Esophagus squamous epithelium (tissue), 4 donors: ENCODE results near the gene TTLL4.

Experiments
- POLR2A ChIP-seq, 4 donors: fragments of 450-650 bp; IDR thresholded peaks; one replicate each; pipeline ENCODE4 v1.6.1; 2017; ENCODE audit warnings: antibody characterized with exemption in 4 of 4, mild to moderate bottlenecking in 4 of 4, moderate library complexity in 3 of 4
- TF ChIP-seq, protein P1 (sequence below), 6 experiments: fragments of 450-650 bp in 4 of 6; fragments of 200-600 bp in 2 of 6; sonication (generic) in 2 of 6; IDR thresholded peaks; one replicate each; pipeline ENCODE4 v1.5.1; 2016 to 2019; ENCODE audit warnings: antibody characterized with exemption in 6 of 6, mild to moderate bottlenecking in 4 of 6, moderate library complexity in 4 of 6

GRCh38 chr2:218788529-218789255 is 78.1 kb downstream of the TTLL4 start:
- TF ChIP-seq POLR2A (IDR thresholded peaks at IDR 0.05), result no peak
- TF ChIP-seq, protein P1, sequence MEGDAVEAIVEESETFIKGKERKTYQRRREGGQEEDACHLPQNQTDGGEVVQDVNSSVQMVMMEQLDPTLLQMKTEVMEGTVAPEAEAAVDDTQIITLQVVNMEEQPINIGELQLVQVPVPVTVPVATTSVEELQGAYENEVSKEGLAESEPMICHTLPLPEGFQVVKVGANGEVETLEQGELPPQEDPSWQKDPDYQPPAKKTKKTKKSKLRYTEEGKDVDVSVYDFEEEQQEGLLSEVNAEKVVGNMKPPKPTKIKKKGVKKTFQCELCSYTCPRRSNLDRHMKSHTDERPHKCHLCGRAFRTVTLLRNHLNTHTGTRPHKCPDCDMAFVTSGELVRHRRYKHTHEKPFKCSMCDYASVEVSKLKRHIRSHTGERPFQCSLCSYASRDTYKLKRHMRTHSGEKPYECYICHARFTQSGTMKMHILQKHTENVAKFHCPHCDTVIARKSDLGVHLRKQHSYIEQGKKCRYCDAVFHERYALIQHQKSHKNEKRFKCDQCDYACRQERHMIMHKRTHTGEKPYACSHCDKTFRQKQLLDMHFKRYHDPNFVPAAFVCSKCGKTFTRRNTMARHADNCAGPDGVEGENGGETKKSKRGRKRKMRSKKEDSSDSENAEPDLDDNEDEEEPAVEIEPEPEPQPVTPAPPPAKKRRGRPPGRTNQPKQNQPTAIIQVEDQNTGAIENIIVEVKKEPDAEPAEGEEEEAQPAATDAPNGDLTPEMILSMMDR (IDR thresholded peaks at IDR 0.05), result no peak
